ENCODE data around the gene HES1.

DNA sequence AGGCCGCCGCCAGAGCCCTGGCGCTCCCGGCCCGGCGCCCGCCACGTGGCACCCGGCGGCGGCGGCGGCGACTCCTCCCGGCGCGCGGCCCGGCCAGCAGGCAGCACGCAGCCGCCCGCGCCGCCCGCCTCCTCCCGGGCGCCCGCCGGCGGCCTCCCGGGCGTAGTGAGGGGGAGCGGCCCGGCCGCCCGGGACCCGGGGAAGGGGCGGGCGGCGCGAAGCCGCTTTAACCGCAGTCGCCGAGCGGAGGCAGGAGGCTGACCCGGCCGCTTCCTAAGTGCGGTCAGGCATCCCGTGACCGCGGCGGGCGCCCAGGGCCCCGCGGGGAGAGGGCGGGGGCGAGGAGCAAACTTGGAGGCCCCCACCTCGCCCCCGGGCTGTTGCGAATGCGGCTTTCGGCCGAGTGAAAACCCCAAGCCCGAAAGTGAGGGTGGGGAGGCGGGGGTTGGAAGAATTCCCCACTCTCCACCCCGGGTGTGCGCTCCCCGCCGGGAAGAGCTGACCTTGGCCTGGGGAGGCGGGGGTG lies 1.7 kb upstream of the HES1 start:
- no peak for TF ChIP-seq FOXP1 (CRISPR knock-in tag; IDR thresholded peaks at IDR 0.05)
- TF ChIP-seq ZNF561 (CRISPR knock-in tag; conservative IDR thresholded peaks at IDR 0.05) = no peak
- TF ChIP-seq EZH2 (IDR thresholded peaks at IDR 0.05; ENCODE audit: borderline replicate concordance, low read depth, low read length) = no peak
- TF ChIP-seq USF2 (CRISPR knock-in tag; IDR thresholded peaks at IDR 0.05) = peak; percentile 40; the same call in 1 of the 2 replicates
- no peak for TF ChIP-seq CEBPB (tag; IDR thresholded peaks at IDR 0.05)
- no peak for TF ChIP-seq SIN3A (IDR thresholded peaks at IDR 0.05; ENCODE audit: borderline replicate concordance in 2 of 2, control insufficient read depth in 1 of 2, low read depth in 2 of 2, low read length in 2 of 2)
- peak in 1 of 2 experiments; percentile 64; a peak in 2 of 4 replicates for TF ChIP-seq UBTF (IDR thresholded peaks at IDR 0.05; ENCODE audit: borderline replicate concordance in 1 of 2, low read depth in 2 of 2, low read length in 2 of 2)
- TF ChIP-seq CTCF (IDR thresholded peaks at IDR 0.05 in 2 of 3, conservative IDR thresholded peaks at IDR 0.05 in 1 of 3; ENCODE audit: insufficient read depth in 2 of 3, low read depth in 1 of 3, low read length in 3 of 3) = no peak
- TF ChIP-seq ZNF134 (CRISPR knock-in tag; conservative IDR thresholded peaks at IDR 0.05) = no peak
- TF ChIP-seq TAF1 (IDR thresholded peaks at IDR 0.05; ENCODE audit: control insufficient read depth, extremely low read depth, insufficient read depth, low read length, severe bottlenecking) = no peak
- TF ChIP-seq, protein P1, sequence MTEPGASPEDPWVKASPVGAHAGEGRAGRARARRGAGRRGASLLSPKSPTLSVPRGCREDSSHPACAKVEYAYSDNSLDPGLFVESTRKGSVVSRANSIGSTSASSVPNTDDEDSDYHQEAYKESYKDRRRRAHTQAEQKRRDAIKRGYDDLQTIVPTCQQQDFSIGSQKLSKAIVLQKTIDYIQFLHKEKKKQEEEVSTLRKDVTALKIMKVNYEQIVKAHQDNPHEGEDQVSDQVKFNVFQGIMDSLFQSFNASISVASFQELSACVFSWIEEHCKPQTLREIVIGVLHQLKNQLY (CRISPR knock-in tag; conservative IDR thresholded peaks at IDR 0.05) = no peak
